Mucosa of rectum (tissue), 2 donors: ENCODE results near the gene SLC28A3.
A peak's percentile ranks its signal among the peaks of the same experiment; 100 is the strongest.

Experiments used
- H3K27ac ChIP-seq, 2 donors: one replicate each; pipeline ENCODE4 v1.7.0; 2013; ENCODE audit warnings: inconsistent platforms in 2 of 2, low read depth in 2 of 2, low read length in 2 of 2
- H3K27me3 ChIP-seq, 2 donors: one replicate each; pipeline ENCODE4 v1.7.0; 2013; ENCODE audit warnings: low read length in 2 of 2; ENCODE audit not compliant: control insufficient read depth in 2 of 2, insufficient read depth in 2 of 2
- H3K36me3 ChIP-seq, 2 donors: one replicate each; pipeline ENCODE4 v1.7.0; 2013; ENCODE audit warnings: low read length in 2 of 2; ENCODE audit not compliant: control insufficient read depth in 2 of 2, insufficient read depth in 2 of 2
- H3K4me1 ChIP-seq, 2 donors: one replicate each; pipeline ENCODE4 v1.7.0; 2013; ENCODE audit warnings: low read length in 2 of 2, mild to moderate bottlenecking in 1 of 2; ENCODE audit not compliant: control insufficient read depth in 2 of 2, insufficient read depth in 2 of 2
- H3K4me3 ChIP-seq, 2 donors: one replicate each; pipeline ENCODE4 v1.7.0; 2013; ENCODE audit warnings: low read length in 2 of 2
- H3K9ac ChIP-seq, 2 donors: one replicate each; pipeline ENCODE4 v1.7.0; 2013; ENCODE audit warnings: low read length in 2 of 2, low read depth in 1 of 2, mild to moderate bottlenecking in 1 of 2
- H3K9me3 ChIP-seq, 2 donors: one replicate each; pipeline ENCODE4 v1.7.0; 2013; ENCODE audit warnings: low read length in 2 of 2; ENCODE audit not compliant: control insufficient read depth in 2 of 2
- donor health status: healthy.
- donor health status: Normal muscosa, but diverticular disease.

Gene SLC28A3

DNA sequence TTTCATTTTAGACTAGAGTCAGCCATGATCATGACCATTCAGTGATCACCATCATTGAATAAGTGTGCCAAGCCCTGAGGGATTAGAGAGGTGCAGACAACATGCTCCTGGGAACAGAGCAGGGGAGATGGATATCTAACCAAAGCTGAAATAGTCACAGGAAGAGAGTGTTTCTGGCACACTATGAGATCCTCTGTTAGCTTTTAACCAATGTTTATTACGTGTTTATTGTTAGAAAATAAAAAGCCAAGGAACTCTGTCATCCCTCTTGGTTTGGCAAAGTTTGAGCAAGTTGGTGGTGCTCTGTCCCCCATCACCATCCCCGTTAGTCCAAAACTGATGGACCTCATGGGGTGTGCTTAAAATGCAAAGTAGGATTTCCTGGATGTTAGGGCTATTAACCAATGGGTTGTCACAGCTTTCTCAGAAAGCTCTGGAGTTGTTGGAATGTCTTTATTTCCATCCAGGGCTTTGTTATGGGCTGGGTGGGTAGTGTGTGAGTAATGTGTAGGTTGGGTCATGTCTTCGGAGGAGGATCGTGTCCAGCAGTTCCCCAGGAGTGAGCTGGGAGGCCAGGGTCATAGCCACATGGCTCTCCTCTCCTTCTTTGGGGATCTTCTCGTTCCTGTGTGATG is 34.9 kb downstream of the SLC28A3 start:
- no peaks in the 10 kb centered on the region for H3K9me3 ChIP-seq

DNA sequence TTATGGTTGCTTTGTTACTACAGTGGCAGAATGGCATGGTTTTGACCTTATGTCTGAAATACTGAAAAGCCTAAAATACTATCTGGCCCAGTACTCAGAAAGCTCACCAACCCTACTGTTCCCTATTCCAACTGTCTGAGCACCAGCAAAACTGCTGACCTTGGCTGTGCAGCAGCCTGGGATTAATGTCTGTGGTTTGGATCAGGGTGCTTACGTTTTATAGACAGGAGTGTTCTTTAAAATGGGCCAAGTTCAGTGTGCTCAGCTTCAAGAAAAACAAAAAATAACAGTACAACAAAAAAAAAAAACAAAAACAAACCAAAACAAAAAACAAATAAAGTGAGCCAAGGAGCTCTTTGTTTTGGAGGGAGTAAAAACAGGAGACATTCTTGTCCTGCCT is 36.4 kb downstream of the SLC28A3 start:
- no peaks in the 10 kb centered on the region for H3K9me3 ChIP-seq
- no peak overlapping the region for H3K27ac ChIP-seq
- peaks cover 0 to 8% of the 10 kb centered on the region in 2 donors for H3K4me1 ChIP-seq
- no peak overlapping the region for H3K4me3 ChIP-seq
- H3K27me3 ChIP-seq: no peaks in the 10 kb centered on the region
- H3K36me3 ChIP-seq: no peaks in the 10 kb centered on the region
- no peak overlapping the region for H3K9ac ChIP-seq

More for the DNA sequence above, 34.9 kb downstream of the SLC28A3 start:
- Histone ChIP-seq H3K9ac (no peak overlapping the region), H3K4me3 (no peak overlapping the region), H3K36me3 (no peaks in the 10 kb centered on the region), H3K4me1 (peaks cover 0 to 8% of the 10 kb centered on the region in 2 donors), H3K27me3 (no peaks in the 10 kb centered on the region), H3K27ac (no peak overlapping the region)

DNA sequence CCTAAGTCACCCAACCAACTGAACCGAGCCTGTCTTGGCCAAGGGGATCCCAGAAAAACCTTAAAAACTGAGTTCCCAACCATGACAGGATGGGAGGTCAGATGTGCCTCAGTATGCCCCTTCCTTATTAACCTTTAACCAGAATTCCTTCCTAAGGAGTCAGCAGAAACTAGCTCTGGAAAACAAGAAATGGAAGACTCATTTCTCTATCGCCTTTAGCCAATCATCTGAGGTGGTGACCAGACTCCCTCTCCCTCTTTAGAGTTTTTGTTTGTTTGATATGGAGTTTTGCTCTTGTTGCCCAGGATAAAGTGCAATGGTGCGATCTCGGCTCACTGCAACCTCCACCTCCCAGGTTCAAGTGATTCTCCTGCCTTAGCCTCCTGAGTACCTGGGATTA is 37.5 kb downstream of the SLC28A3 start:
- Histone ChIP-seq H3K9me3 (no peaks in the 10 kb centered on the region), H3K27me3 (no peaks in the 10 kb centered on the region), H3K27ac (no peak overlapping the region), H3K36me3 (no peaks in the 10 kb centered on the region), H3K4me3 (no peak overlapping the region), H3K4me1 (peaks cover 0 to 8% of the 10 kb centered on the region in 2 donors), H3K9ac (no peak overlapping the region)

DNA sequence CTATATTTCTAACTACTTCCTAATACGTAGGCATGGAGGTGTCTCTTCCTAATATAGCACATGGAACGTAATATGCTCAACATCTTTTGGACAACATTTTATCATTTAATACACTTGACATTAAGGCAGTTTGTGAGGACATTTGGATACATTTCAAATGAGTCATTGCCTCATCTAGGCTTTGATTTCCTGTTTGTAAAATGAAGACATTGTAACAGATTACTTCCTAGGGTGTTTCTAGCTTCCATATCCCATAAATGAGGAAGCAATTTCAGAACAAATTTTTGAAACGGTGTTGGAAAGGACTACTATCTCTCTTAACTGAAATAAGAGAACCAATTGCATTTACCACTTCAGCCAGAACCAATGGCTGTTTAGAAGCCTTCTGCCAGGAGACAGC is 38.7 kb downstream of the SLC28A3 start:
- H3K27ac ChIP-seq: no peak overlapping the region
- H3K9ac ChIP-seq: no peak overlapping the region
- H3K27me3 ChIP-seq: no peaks in the 10 kb centered on the region

DNA sequence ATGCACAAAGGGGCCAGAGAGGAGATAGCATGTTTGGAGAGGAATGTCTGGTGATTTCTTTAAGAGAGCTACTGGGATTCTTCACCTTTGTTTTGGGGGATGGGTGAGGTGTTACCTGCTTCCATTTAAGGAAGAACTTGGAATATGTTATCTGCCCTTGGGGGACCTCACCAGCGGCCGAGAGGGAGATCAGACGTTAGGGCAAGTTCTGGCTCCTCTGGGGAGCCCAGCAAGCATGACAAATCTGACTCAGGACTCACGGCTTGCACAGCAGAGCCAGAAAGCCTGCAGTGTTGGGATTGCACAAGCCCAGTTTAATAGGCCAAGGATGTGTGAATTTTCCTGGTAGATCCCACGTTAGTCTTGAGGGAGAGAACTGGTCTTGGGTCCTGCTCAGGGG is 40.3 kb downstream of the SLC28A3 start:
- Histone ChIP-seq H3K4me3 (no peak overlapping the region), H3K9me3 (no peaks in the 10 kb centered on the region), H3K27ac (no peak overlapping the region), H3K9ac (no peak overlapping the region), H3K27me3 (no peaks in the 10 kb centered on the region), H3K4me1 (peaks cover 0 to 2% of the 10 kb centered on the region in 2 donors), H3K36me3 (no peaks in the 10 kb centered on the region)

More for the DNA sequence above, 38.7 kb downstream of the SLC28A3 start:
- peaks cover 0 to 8% of the 10 kb centered on the region in 2 donors for H3K4me1 ChIP-seq
- H3K9me3 ChIP-seq: no peaks in the 10 kb centered on the region
- no peak overlapping the region for H3K4me3 ChIP-seq
- no peaks in the 10 kb centered on the region for H3K36me3 ChIP-seq

DNA sequence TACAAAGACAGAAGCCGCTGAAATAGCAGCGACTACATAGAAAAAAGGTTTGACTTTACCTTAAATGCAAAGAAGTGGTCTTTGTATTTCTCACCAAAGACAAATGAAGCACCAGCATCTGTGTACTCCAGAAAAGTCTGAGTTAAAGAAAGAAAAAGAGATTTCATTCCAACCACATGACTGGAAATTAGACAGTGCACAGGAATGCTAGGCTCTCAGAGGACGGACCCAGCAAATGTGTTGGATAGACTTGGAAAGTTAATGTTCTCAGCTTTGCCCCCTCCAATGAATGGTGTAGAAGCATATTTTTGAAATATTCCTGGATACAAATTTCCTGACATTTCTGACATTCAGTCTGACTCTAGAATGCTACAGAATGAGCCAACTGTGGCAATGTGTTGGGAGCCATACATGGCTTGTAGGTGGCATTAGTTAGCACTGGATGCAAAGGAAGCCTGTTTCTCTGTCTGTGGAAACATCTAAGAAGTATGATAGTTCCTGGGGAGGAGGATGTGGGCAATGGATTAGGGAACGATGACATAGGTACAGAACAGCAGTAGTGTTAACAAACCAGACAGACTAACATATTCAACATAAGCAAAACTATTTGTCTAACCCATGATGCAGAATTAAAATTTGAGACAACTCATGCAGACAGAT is 43.3 kb downstream of the SLC28A3 start:
- H3K36me3 ChIP-seq: no peaks in the 10 kb centered on the region
- H3K9ac ChIP-seq: no peak overlapping the region
- H3K27me3 ChIP-seq: no peaks in the 10 kb centered on the region
- no peaks in the 10 kb centered on the region for H3K9me3 ChIP-seq
- peaks cover 0 to 2% of the 10 kb centered on the region in 2 donors for H3K4me1 ChIP-seq
- no peak overlapping the region for H3K4me3 ChIP-seq
- H3K27ac ChIP-seq: no peak overlapping the region

DNA sequence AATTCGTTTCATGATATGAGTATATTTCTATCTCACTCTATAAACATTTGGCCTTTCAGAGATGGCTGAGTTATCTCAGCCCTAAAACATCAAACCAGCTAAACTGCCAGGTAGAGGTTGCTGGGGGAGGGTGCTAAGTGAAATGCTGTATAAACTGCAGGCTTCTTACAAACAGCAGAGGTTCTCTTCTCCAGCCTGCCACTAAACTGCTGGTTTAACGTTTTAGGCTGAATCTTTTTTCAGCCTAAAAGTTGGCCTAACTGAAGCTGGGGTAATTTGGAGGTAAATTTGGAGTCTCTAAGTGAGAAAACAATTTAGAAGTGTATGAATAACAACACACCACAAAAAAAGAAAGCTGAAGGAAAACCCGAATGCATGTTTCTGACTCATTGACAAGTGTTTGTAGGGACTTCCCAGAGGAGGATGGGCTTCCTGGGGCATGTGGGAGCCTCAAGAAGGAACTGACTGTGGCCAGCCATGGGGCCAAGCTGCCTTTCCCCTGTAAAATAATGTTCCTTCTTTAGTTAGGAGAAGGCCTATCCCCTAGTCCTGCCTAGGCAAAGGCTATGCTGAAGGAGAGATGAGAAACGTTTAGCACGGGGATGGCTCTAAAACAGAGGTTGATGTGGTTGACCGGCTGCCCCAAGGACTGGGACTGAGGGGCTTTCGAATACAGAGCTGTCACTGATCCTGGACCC is 44.3 kb downstream of the SLC28A3 start:
- Histone ChIP-seq H3K27ac (no peak overlapping the region), H3K4me3 (no peak overlapping the region), H3K36me3 (no peaks in the 10 kb centered on the region), H3K27me3 (no peaks in the 10 kb centered on the region), H3K4me1 (peaks cover 0 to 2% of the 10 kb centered on the region in 2 donors), H3K9me3 (no peaks in the 10 kb centered on the region), H3K9ac (no peak overlapping the region)

DNA sequence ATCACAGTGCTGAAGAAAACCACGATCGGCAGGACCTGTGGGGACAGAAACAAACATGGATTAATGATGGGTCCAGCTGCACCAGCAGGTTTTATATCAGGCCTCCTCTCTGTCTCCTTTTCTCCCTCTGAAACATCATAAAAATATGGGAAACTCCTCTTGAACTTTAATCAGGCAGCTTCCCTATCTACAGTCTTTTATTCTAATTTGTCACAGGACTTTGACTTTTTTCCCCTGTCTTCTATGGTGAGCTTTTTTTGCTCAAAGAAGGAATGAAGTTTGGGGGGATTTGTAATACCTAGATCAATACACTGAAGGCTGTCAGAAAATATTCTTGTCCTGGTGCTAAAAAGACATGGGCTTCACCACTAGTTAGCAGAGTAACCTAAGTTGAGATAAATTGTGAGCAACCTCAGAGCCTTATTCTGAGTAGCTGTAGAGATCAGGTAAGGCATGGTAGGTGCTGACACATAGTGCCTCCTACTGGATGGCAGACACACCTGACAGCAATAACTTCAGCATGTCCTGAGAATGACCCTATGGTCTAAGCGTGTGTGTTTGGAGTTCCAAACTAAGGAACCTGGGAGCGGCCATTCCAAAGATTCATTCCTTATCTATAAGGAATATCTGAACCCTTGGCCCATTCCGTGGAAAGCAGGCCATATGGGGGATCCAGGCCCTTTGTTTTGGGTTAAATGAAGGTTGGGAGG is 46.2 kb downstream of the SLC28A3 start:
- H3K27me3 ChIP-seq: no peaks in the 10 kb centered on the region
- H3K9ac ChIP-seq: no peak overlapping the region
- peaks cover 0 to 2% of the 10 kb centered on the region in 2 donors for H3K4me1 ChIP-seq
- no peak overlapping the region for H3K27ac ChIP-seq
- H3K4me3 ChIP-seq: no peak overlapping the region
- H3K36me3 ChIP-seq: no peaks in the 10 kb centered on the region
- no peaks in the 10 kb centered on the region for H3K9me3 ChIP-seq

DNA sequence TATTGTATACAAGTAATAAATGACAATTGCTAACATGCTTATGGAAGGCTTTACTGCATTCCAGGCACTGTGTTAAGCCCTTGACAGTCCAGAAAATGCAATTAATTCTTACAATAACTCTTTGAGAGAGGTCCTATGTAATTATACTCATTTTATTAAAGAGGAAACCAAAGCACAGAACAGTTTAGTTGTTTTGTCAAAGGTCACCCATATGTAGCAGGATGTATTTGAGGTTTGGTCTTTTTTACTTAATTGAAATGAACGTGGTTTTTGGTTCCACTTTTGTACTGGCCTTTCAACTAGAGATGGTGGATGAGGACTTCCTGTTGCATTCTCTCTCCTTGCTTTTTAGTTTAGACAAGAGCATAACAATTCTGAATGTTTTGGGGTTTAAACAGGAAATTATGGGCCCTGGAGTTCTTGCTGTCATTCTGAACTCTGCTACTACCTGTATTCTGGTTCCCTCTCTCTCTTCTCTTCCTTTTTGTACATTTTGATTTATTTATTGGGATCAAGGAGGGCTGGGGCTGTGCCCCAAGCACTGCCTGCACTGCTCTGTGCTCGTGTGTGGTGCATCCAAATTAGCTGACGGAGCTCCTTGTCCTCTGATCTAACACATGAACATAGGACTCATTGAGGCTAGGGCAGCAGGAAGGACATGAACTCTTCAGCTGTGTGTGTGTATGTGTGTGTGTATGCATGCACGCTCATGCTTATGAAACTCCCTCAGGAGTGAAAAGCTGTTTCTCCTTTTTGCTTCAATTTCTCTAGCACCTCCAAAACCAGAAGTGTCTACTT is 47.4 kb downstream of the SLC28A3 start:
- Histone ChIP-seq H3K4me1 (peaks cover 0 to 2% of the 10 kb centered on the region in 2 donors), H3K27ac (peak overlapping the region in 1 of 2 donors; percentile 28), H3K4me3 (no peak overlapping the region), H3K9ac (no peak overlapping the region), H3K9me3 (no peaks in the 10 kb centered on the region), H3K36me3 (no peaks in the 10 kb centered on the region), H3K27me3 (no peaks in the 10 kb centered on the region)
